Right atrium auricular region (tissue), 2 donors: ENCODE results near the gene TXNRD3. TPM values are rescaled to one million over a fixed set of nuclear protein-coding genes. Genes with fewer than 3 reads are reported as not detected.

Source experiments
- DNase-seq: peaks from one replicate; pipeline ENCODE4 v3.0.0-alpha.2; 2019; ENCODE audit warnings: low spot score
- H3K27ac ChIP-seq, 2 donors: fragments of 200-600 bp; sonication (generic); 1 replicate in 1 of 2; 2 replicates in 1 of 2; pipeline ENCODE4 v1.5.1; 2016 to 2019
- H3K27me3 ChIP-seq, 2 donors: fragments of 200-600 bp; sonication (generic); one replicate each; pipeline versions ENCODE4 v1.5.1 to v1.6.0; 2017 to 2019
- H3K36me3 ChIP-seq: fragments of 200-600 bp; sonication (generic); one replicate; pipeline ENCODE4 v1.5.1; 2016
- H3K4me1 ChIP-seq, 2 donors: fragments of 200-600 bp; sonication (generic); one replicate each; pipeline versions ENCODE4 v1.5.1 to v1.6.0; 2017 to 2019
- H3K4me3 ChIP-seq, 2 donors: fragments of 200-600 bp; sonication (generic); 1 replicate in 1 of 2; 2 replicates in 1 of 2; pipeline ENCODE4 v1.5.1; 2017 to 2019; ENCODE audit warnings: mild to moderate bottlenecking in 1 of 2, moderate library complexity in 1 of 2
- H3K9me3 ChIP-seq, 2 donors: fragments of 200-600 bp; sonication (generic); one replicate each; pipeline ENCODE4 v1.5.1; 2019
- total RNA-seq, 2 donors: library from RNA; depleted of rRNA; stranded (reverse); fragments of >200 nt; gene quantifications; one replicate each; pipeline ENCODE4 v1.1.0, GENCODE V29; 2016
- TF ChIP-seq, protein P1 (sequence below), 2 donors: fragments of 200-600 bp; sonication (generic); IDR thresholded peaks; one replicate each; pipeline ENCODE4 v1.5.1; 2019; ENCODE audit warnings: antibody characterized with exemption in 2 of 2

The TXNRD3 gene
- total RNA-seq, 2 donors from 2014 or later: 5.0 to 6.8 TPM

DNA sequence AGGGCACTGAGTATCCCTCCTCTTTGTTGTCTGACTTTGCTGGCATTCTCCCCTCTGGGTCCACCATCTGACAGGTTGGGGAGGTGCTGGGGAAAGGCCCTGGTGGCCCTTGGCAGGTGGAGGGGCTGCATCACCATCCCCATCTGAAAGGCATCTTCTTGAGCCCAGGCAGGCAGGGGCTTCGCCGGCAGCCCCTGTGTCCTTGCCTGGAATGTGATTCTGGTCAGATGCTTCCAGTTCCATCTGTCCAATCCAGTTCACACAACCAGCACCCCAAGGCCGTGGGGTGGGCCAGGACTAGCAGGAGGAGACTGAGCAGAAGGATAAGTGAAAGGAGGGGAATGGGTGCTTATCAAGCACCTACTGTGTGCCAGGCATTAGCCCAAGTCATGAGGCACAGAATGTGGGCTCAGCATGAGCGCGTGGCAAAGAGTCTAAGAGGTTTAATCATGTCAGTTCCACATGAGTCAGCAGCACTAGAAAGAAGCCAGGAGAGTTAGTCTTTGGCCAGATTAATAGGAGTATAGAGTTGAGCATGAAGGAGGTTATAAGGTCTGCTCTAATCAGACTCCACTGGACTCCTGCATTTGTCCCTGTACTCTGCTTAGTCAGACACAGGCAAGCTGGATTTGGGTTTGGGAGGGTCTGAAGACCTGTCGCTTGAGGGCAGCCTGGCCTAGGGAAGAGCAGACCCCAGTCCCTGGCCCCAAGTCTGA is 10.5 kb upstream of the TXNRD3 start:
- DNase-seq: no peak
- Histone ChIP-seq H3K4me1 (no peaks in the 10 kb centered on the region), H3K27me3 (no peaks in the 10 kb centered on the region), H3K9me3 (no peaks in the 10 kb centered on the region), H3K4me3 (no peak overlapping the region), H3K36me3 (no peaks in the 10 kb centered on the region), H3K27ac (no peak overlapping the region)
- TF ChIP-seq, protein P1, sequence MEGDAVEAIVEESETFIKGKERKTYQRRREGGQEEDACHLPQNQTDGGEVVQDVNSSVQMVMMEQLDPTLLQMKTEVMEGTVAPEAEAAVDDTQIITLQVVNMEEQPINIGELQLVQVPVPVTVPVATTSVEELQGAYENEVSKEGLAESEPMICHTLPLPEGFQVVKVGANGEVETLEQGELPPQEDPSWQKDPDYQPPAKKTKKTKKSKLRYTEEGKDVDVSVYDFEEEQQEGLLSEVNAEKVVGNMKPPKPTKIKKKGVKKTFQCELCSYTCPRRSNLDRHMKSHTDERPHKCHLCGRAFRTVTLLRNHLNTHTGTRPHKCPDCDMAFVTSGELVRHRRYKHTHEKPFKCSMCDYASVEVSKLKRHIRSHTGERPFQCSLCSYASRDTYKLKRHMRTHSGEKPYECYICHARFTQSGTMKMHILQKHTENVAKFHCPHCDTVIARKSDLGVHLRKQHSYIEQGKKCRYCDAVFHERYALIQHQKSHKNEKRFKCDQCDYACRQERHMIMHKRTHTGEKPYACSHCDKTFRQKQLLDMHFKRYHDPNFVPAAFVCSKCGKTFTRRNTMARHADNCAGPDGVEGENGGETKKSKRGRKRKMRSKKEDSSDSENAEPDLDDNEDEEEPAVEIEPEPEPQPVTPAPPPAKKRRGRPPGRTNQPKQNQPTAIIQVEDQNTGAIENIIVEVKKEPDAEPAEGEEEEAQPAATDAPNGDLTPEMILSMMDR (IDR thresholded peaks at IDR 0.05): no peak

DNA sequence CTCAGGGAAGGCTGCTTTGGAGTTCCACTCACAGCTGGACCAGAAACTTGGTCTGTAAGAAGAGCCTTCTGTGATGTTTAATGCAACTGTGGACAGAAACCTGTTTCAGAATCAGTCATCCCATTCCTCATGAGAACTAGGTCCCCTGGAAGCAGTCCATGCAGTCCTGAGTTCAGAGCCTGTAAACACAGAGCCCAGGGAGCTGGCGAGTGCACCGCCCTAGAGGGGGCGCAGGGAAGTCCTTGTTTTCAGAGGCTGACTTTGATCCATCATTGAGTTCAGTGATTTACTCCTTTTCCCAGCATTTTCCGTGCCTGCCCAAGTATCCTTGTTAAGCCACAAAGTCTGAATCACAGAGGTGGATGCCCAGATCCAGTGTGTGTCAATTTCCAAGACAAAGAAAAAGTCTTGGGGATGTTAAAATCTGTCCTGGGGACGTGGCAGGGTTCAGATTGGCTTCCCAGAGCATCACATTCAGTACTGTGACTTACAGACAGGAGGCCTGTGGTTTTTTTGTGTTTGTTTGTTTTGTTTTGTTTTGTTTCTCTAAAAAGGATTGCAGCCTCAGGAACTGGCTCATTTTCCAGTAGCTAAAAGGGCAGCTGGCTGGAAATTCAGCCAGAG is 9.8 kb upstream of the TXNRD3 start:
- Histone ChIP-seq H3K27me3 (no peaks in the 10 kb centered on the region), H3K27ac (no peak overlapping the region)
- no peak for DNase-seq

DNA sequence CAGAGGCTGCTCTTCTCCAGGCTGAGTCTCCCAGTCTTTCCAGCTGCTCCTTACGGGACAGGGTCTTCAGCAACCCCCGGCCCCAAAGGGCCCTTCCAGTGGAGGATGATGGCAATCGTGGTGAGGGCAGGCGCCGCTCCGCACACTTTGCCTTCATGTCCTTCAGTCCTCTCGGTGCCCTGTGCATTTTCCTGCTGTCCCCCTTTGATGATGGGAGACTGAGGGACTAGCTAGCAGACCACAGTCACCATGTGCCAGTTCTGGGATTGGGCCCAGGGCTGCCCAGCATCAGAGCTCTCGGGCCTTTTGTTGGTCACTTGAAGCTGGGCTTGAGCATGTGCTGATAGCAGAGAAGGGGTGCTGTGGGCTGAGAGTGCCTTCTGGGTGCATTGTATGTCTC is 8.8 kb upstream of the TXNRD3 start:
- Histone ChIP-seq H3K27me3 (no peaks in the 10 kb centered on the region), H3K4me3 (no peak overlapping the region), H3K27ac (no peak overlapping the region), H3K4me1 (no peaks in the 10 kb centered on the region), H3K36me3 (no peaks in the 10 kb centered on the region), H3K9me3 (no peaks in the 10 kb centered on the region)
- no peak for DNase-seq
- TF ChIP-seq, protein P1 (IDR thresholded peaks at IDR 0.05): no peak

More for the DNA sequence above, 9.8 kb upstream of the TXNRD3 start:
- Histone ChIP-seq H3K4me3 (no peak overlapping the region), H3K36me3 (no peaks in the 10 kb centered on the region), H3K4me1 (no peaks in the 10 kb centered on the region), H3K9me3 (no peaks in the 10 kb centered on the region)
- TF ChIP-seq, protein P1 (IDR thresholded peaks at IDR 0.05): no peak

DNA sequence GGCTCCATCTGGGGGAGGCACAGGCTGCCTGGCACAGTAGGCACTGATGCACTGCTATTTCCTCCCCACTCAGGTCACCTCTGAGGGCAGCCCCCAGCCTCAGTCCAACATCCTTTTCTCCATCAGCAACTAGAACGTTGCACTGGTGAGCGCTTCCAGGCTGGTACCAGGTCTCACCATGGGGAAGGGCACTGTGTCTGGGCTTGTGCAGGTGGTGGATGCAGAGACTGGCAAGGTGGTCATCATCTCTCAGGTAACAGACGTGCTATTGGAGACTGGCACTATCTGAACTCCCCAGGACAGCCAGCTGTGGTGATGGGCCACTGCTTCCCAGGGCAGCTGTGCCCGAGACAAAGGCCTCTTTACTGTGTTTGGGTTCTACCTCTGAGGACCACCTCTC is 8.3 kb upstream of the TXNRD3 start:
- Histone ChIP-seq H3K36me3 (no peaks in the 10 kb centered on the region), H3K9me3 (no peaks in the 10 kb centered on the region), H3K27ac (no peak overlapping the region), H3K4me3 (no peak overlapping the region), H3K4me1 (no peaks in the 10 kb centered on the region), H3K27me3 (no peaks in the 10 kb centered on the region)
- TF ChIP-seq, protein P1 (IDR thresholded peaks at IDR 0.05): no peak
- no peak for DNase-seq

DNA sequence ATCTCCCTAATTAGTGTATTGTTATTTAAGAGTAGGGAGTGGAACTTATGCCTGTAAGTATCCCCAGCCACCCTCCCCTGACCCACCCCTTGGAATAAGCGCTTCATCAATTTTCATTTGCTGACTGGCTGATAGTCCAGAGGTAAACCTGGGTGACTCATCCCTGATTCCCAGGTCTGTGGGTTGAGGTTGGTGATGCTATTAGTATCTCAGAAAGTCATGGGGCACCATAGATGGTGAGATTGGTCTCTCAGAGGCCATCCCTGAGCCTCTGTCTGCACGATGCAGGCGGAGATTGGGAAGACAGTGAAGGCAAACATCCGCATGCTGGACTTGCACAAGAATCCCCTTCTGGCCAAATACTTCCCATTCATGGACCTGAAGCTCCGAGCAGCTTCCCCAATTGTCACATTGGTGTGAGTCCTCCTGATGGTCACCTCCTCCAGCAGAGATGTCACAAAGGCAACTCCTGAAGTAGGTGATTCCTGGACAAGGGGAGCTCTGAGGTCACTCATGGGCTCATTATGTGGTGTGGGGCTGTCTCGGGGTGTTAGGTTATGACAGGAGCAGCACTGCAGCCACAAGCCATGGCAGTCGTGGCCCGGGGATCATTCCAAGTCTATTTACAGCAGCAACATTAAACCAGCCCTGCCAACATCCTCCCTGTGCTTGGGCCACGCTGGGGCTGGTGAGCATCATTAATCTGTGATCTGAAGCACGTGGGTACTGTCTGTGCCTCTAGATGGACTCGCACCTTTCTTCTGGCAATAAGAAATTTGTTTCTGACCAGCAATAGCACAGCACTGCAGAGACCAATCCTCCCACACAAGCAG is 6.8 kb upstream of the TXNRD3 start:
- Histone ChIP-seq H3K9me3 (no peaks in the 10 kb centered on the region), H3K27me3 (no peaks in the 10 kb centered on the region), H3K27ac (no peak overlapping the region), H3K36me3 (no peaks in the 10 kb centered on the region), H3K4me1 (no peaks in the 10 kb centered on the region), H3K4me3 (no peak overlapping the region)
- TF ChIP-seq, protein P1 (IDR thresholded peaks at IDR 0.05): no peak
- no peak for DNase-seq
